K562 (cell line): ENCODE results near the gene KRT85. TPM values are rescaled to one million over a fixed set of nuclear protein-coding genes. Genes with fewer than 3 reads are reported as not detected.
"Not testable (repeated sequence)": the region's sequence is repeated elsewhere in the genome, so short reads cannot be mapped to it uniquely, and the experiment has no call there.

Experiments used
- ATAC-seq: fragments of 200-7000 bp; cut with Tn5 transposase; 3 replicates; pipeline ENCODE4 v1.9.1; 2020; ENCODE audit warnings: moderate library complexity
- BruUV-seq: library from RNA; stranded (reverse); fragments of 400-500 nt; replicated peaks from 2 replicates; lab custom pipeline; 2021; lab: Mats Ljungman, UMichigan
- CTCF ChIA-PET: fragments of 300-600 bp; formaldehyde crosslinking; extraction: SDS; loops from one replicate; lab custom pipeline; 2021; ENCODE audit warnings: low intra/inter-chr PET ratio; lab: Yijun Ruan, JAX
- POLR2A ChIA-PET: fragments of 300-600, 350-650 bp; sonication (Branson Sonifier 250); formaldehyde crosslinking; extraction: SDS; loops from one replicate; lab custom pipeline; 2021; ENCODE audit warnings: antibody characterized with exemption, inconsistent platforms; lab: Yijun Ruan, JAX
- DNase-seq, 4 experiments: peaks; one replicate each; pipeline versions ENCODE4 v3.0.0 to v3.0.0-alpha.2; 2011 to 2018; ENCODE audit warnings: low spot score in 3 of 4, mixed read lengths in 3 of 4; ENCODE audit errors: extremely low read depth in 1 of 4
- FAIRE-seq: peaks from 2 replicates; lab custom pipeline; 2011; peaks lifted over from hg19 to GRCh38; lab: Jason Lieb, UNC
- H2AFZ ChIP-seq: 2 replicates; pipeline ENCODE4 v1.6.0; 2011; ENCODE audit warnings: low read depth, low read length, control low read depth, inconsistent platforms
- H3K27ac ChIP-seq: fragments of 200-600 bp; 3 replicates; pipeline ENCODE4 v1.8.0; 2011; ENCODE audit warnings: low read depth, mild to moderate bottlenecking, control low read depth, inconsistent platforms, low read length, moderate library complexity, mixed read lengths; ENCODE audit errors: extremely low read depth
- H3K27me3 ChIP-seq, 2 experiments: fragments of 300-600 bp in 1 of 2; 2 replicates in 1 of 2; 3 replicates in 1 of 2; pipeline versions ENCODE4 v1.6.0 to v1.8.0; 2011; ENCODE audit warnings: inconsistent platforms in 2 of 2, low read length in 2 of 2, mild to moderate bottlenecking in 1 of 2, mixed read lengths in 1 of 2, moderate library complexity in 1 of 2; ENCODE audit not compliant: control insufficient read depth in 2 of 2, insufficient read depth in 2 of 2
- H3K36me3 ChIP-seq: fragments of 300-600 bp; 3 replicates; pipeline ENCODE4 v1.8.0; 2011; ENCODE audit warnings: mild to moderate bottlenecking, low read length, inconsistent platforms; ENCODE audit not compliant: control insufficient read depth, insufficient read depth
- H3K4me1 ChIP-seq, 2 experiments: fragments of 200-600 bp in 1 of 2; replicated peaks in 1 of 2; 2 replicates in 1 of 2; 3 replicates in 1 of 2; pipeline versions ENCODE4 v1.5.1 to v1.8.0; 2011; ENCODE audit warnings: inconsistent platforms in 2 of 2, low read length in 2 of 2, mild to moderate bottlenecking in 1 of 2, mixed read lengths in 1 of 2, moderate library complexity in 1 of 2; ENCODE audit not compliant: control insufficient read depth in 2 of 2, insufficient read depth in 2 of 2
- H3K4me2 ChIP-seq: 2 replicates; pipeline ENCODE4 v1.6.1; 2011; ENCODE audit warnings: low read length, control low read depth, inconsistent platforms, mixed read lengths; ENCODE audit not compliant: insufficient read depth
- H3K4me3 ChIP-seq: fragments of 200-600 bp; sonication (generic), shearing (Covaris generic); 2 replicates; pipeline ENCODE4 v1.5.1; 2016; ENCODE audit warnings: control low read depth, inconsistent platforms
- H3K79me2 ChIP-seq: fragments of 200-600 bp; 3 replicates; pipeline ENCODE4 v1.8.0; 2011; ENCODE audit warnings: low read length, inconsistent platforms; ENCODE audit not compliant: control insufficient read depth, insufficient read depth
- H3K9ac ChIP-seq, 2 experiments: 2 replicates each; pipeline versions ENCODE4 v1.6.0 to v1.6.1; 2011; ENCODE audit warnings: low read depth in 2 of 2, low read length in 2 of 2, control low read depth in 1 of 2, inconsistent platforms in 1 of 2, mild to moderate bottlenecking in 1 of 2, mixed read lengths in 1 of 2; ENCODE audit not compliant: insufficient read depth in 1 of 2
- H3K9me1 ChIP-seq: one replicate; pipeline ENCODE4 v1.6.0; 2011; ENCODE audit warnings: inconsistent platforms, mild to moderate bottlenecking, low read length, moderate library complexity; ENCODE audit not compliant: control insufficient read depth, insufficient read depth
- H3K9me3 ChIP-seq: replicated peaks from 2 replicates; pipeline ENCODE4 v1.5.1; 2011; ENCODE audit warnings: low read depth, low read length, inconsistent platforms; ENCODE audit not compliant: control insufficient read depth, insufficient read depth
- H4K20me1 ChIP-seq: replicated peaks from 2 replicates; pipeline ENCODE4 v1.6.1; 2011; ENCODE audit warnings: low read length, inconsistent platforms, mixed read lengths; ENCODE audit not compliant: control insufficient read depth, insufficient read depth
- CC2D1A ChIP-seq: fragments of 450-650 bp; IDR thresholded peaks from 2 replicates; pipeline ENCODE4 v1.6.1; 2017; ENCODE audit warnings: mild to moderate bottlenecking
- ZNF644 ChIP-seq: fragments of 200-800 bp; sonication (Bioruptor generic); IDR thresholded peaks from 2 replicates; pipeline ENCODE4 v1.6.1; 2016; ENCODE audit warnings: low read depth, missing genetic modification characterization, missing compliant biosample characterization
- ZNF780A ChIP-seq: fragments of 250-450 bp; sonication (Bioruptor Pico); IDR thresholded peaks from 2 replicates; pipeline ENCODE4 v1.5.0; 2021; ENCODE audit warnings: mild to moderate bottlenecking
- WGBS: fragments of 100-300 bp; shearing (Covaris generic); methylation state at CpG from one replicate; pipeline ENCODE4 v1.1.6; 2016; ENCODE audit warnings: low coverage, mixed read lengths; ENCODE audit not compliant: insufficient coverage; ENCODE audit errors: missing lambda C conversion rate; 5-methylcytosine and 5-hydroxymethylcytosine counted together
- in situ Hi-C: fragments of 300-500 bp; cut with MboI; formaldehyde crosslinking; loops from 4 replicates; pipeline ENCODE4 v1.15.0; 2018; ENCODE audit warnings: inconsistent platforms, mixed read lengths
- intact Hi-C: fragments of 100-400 bp; cut with micrococcal nuclease; formaldehyde crosslinking; loops from 2 replicates; pipeline ENCODE4 v1.14.2; 2022
- polyA plus RNA-seq, 8 experiments: library from polyadenylated mRNA; depleted of rRNA in 4 of 8; stranded (reverse) in 5 of 8; unstranded in 3 of 8; fragments of >200 nt; fragmentation: Nextera tagmentation in 2 of 8; fragmentation: Illumina TruSeq in 1 of 8; extraction: Ambion mirVana in 2 of 8; extraction: Trizol in 1 of 8; gene quantifications; 2 replicates each; pipeline versions ENCODE4 v1.2.1 to v1.2.3, GENCODE V29; 2011 to 2014; ENCODE audit warnings: inconsistent platforms in 1 of 8, missing spikeins in 1 of 8
- total RNA-seq, 7 experiments: library from RNA; depleted of rRNA in 6 of 7; stranded (reverse); fragments of >200 nt in 6 of 7; fragmentation: Illumina TruSeq in 2 of 7; extraction: Trizol in 2 of 7; gene quantifications; 2 replicates each; pipeline versions ENCODE4 v1.2.1 to v1.2.3, GENCODE V29; 2011 to 2021; ENCODE audit warnings: low replicate concordance in 1 of 7
- TF ChIP-seq, protein P1 (sequence below), 3 experiments: IDR thresholded peaks in 2 of 3; conservative IDR thresholded peaks in 1 of 3; 2 replicates each; pipeline ENCODE4 v1.5.1; 2011 to 2012; ENCODE audit warnings: low read length in 3 of 3, mild to moderate bottlenecking in 3 of 3, control low read depth in 2 of 3, improper control_type of control experiment in 1 of 3, inconsistent platforms in 1 of 3, low read depth in 1 of 3, mixed read lengths in 1 of 3, moderate library complexity in 1 of 3; ENCODE audit not compliant: insufficient read depth in 2 of 3

The KRT85 gene
- total and polyA plus RNA-seq, 9 of the 15 experiments (the other 6 are each of a cell fraction or from before 2014, with no cell fraction given) = not detected

GRCh38 chr12:52410589-52411248 is 43.4 kb upstream of the KRT85 start:
- DNase-seq, H3K4me3 ChIP-seq, H3K9me1 ChIP-seq, H3K79me2 ChIP-seq, H3K36me3 ChIP-seq, BruUV-seq, H2AFZ ChIP-seq, FAIRE-seq, H3K9ac ChIP-seq, H3K27ac ChIP-seq, H3K4me2 ChIP-seq, ATAC-seq, H3K4me1 ChIP-seq, intact Hi-C loops, CTCF ChIA-PET, H3K9me3 ChIP-seq, H4K20me1 ChIP-seq, in situ Hi-C loops: not testable (repeated sequence)
- WGBS = no CpG with 5 or more reads among the region's 1 CpG
- peaks cover 0 to 43% of the 10 kb centered on the region in 2 experiments; a peak in 4 of 5 replicates for H3K27me3 ChIP-seq
- POLR2A ChIA-PET = interaction anchor here (0.6 kb wide), 1 partner anchor 568 kb away, joined by 3 read pairs; no protein-coding TSS in a partner anchor

DNA sequence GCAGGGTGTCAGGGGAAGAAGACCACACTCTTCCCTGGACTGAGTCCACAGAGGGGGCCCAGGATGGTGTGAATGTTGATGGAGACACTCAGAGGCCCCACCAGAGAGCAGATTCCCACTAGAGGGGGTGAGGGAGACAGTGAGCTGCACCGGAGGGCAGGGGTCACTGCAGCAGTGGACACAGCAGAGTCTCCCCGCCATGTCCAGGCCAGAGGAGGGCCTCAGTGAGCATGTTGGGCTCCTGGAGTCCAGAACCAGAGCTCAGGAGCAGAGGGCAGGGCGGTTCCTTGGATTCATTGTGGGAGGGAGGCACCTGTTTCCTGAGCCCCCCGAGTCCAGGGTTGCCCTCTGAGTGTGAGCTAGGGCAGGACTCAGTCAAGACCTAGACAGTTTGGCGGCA is 40.6 kb upstream of the KRT85 start:
- no peaks in the 10 kb centered on the region for H3K79me2 ChIP-seq
- ChIA-PET POLR2A (interaction anchor here (0.5 kb wide), 1 partner anchor 9 kb away, joined by 3 read pairs; no protein-coding TSS in a partner anchor), CTCF (no interaction called here)
- peaks cover 0 to 48% of the 10 kb centered on the region in 2 experiments; a peak in 4 of 5 replicates for H3K27me3 ChIP-seq
- FAIRE-seq = no peak
- BruUV-seq = no TSS peak
- H3K27ac ChIP-seq = no peak overlapping the region
- in situ Hi-C loops = no loop called here
- no peaks in the 10 kb centered on the region for H4K20me1 ChIP-seq
- H3K4me3 ChIP-seq = no peak overlapping the region
- 0% methylated on average over 5 of the region's 5 CpGs for WGBS
- DNase-seq = peak in 2 of 4 experiments; percentile 6 to 24
- no peaks in the 10 kb centered on the region for H3K9me3 ChIP-seq
- no peak overlapping the region for H3K9ac ChIP-seq
- H2AFZ ChIP-seq = no peak overlapping the region
- intact Hi-C loops = no loop called here
- H3K4me1 ChIP-seq = no peaks in the 10 kb centered on the region
- H3K4me2 ChIP-seq = no peak overlapping the region
- no peak for TF ChIP-seq ZNF780A (CRISPR knock-in tag)
- no peak for TF ChIP-seq ZNF644 (tag)
- TF ChIP-seq, protein P1, sequence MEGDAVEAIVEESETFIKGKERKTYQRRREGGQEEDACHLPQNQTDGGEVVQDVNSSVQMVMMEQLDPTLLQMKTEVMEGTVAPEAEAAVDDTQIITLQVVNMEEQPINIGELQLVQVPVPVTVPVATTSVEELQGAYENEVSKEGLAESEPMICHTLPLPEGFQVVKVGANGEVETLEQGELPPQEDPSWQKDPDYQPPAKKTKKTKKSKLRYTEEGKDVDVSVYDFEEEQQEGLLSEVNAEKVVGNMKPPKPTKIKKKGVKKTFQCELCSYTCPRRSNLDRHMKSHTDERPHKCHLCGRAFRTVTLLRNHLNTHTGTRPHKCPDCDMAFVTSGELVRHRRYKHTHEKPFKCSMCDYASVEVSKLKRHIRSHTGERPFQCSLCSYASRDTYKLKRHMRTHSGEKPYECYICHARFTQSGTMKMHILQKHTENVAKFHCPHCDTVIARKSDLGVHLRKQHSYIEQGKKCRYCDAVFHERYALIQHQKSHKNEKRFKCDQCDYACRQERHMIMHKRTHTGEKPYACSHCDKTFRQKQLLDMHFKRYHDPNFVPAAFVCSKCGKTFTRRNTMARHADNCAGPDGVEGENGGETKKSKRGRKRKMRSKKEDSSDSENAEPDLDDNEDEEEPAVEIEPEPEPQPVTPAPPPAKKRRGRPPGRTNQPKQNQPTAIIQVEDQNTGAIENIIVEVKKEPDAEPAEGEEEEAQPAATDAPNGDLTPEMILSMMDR (IDR thresholded peaks at IDR 0.05 in 2 of 3, conservative IDR thresholded peaks at IDR 0.05 in 1 of 3; ENCODE audit: insufficient read depth in 2 of 3, low read depth in 1 of 3, low read length in 3 of 3) = peak; percentile 41 to 67 (median 47); a peak in 5 of 6 replicates
- TF ChIP-seq CC2D1A = no peak
- peak; percentile 78 for ATAC-seq
- no peaks in the 10 kb centered on the region for H3K9me1 ChIP-seq
- H3K36me3 ChIP-seq = no peaks in the 10 kb centered on the region
